PC-9 (cell line): ENCODE results near the gene GPR108. TPM values are rescaled to one million over a fixed set of nuclear protein-coding genes. Genes with fewer than 3 reads are reported as not detected.

ENCODE experiments used
- BruUV-seq: library from RNA; stranded (reverse); fragments of 400-500 nt; replicated peaks from 2 replicates; lab custom pipeline; 2021; lab: Mats Ljungman, UMichigan
- CTCF ChIA-PET: fragments of 300-600 bp; sonication (Branson Sonifier 250); formaldehyde crosslinking; loops from one replicate; lab custom pipeline; 2022; ENCODE audit warnings: antibody characterized with exemption; lab: Charles Lee
- POLR2A ChIA-PET: fragments of 300-600 bp; sonication (Branson Sonifier 250); formaldehyde crosslinking; loops from one replicate; lab custom pipeline; 2022; ENCODE audit warnings: antibody characterized with exemption; ENCODE audit not compliant: unreplicated experiment; lab: Charles Lee
- DNase-seq, 2 experiments: peaks; one replicate each; pipeline versions ENCODE4 v3.0.0 to v3.0.0-alpha.2; 2015 to 2022; ENCODE audit warnings: mixed read lengths in 1 of 2
- H2AFZ ChIP-seq: fragments of 200-600 bp; sonication (generic); 2 replicates; pipeline ENCODE4 v1.8.1; 2017; ENCODE audit warnings: antibody characterized with exemption
- H3F3A ChIP-seq: fragments of 200-600 bp; sonication (generic); 2 replicates; pipeline ENCODE4 v1.8.1; 2017; ENCODE audit warnings: antibody characterized with exemption, mild to moderate bottlenecking, low read depth; ENCODE audit not compliant: insufficient read depth
- H3K27ac ChIP-seq: fragments of 200-600 bp; sonication (generic); 2 replicates; pipeline ENCODE4 v1.6.1; 2016; ENCODE audit warnings: mixed run types
- H3K27me3 ChIP-seq: fragments of 200-600 bp; sonication (generic); 2 replicates; pipeline ENCODE4 v1.6.1; 2016; ENCODE audit warnings: low read depth, mixed run types; ENCODE audit not compliant: insufficient read depth
- H3K36me3 ChIP-seq: fragments of 200-600 bp; sonication (generic); 2 replicates; pipeline ENCODE4 v1.6.1; 2016; ENCODE audit warnings: low read depth, mixed run types
- H3K4me1 ChIP-seq: fragments of 200-600 bp; sonication (generic); replicated peaks from 2 replicates; pipeline ENCODE4 v1.6.1; 2016; ENCODE audit warnings: mixed run types; ENCODE audit not compliant: insufficient read depth
- H3K4me2 ChIP-seq: fragments of 200-600 bp; sonication (generic); 2 replicates; pipeline ENCODE4 v1.6.1; 2017; ENCODE audit warnings: mixed run types
- H3K4me3 ChIP-seq: fragments of 200-600 bp; sonication (generic); 2 replicates; pipeline ENCODE4 v1.6.1; 2016; ENCODE audit warnings: mixed run types
- H3K79me2 ChIP-seq: fragments of 200-600 bp; sonication (generic); 2 replicates; pipeline ENCODE4 v1.6.1; 2017; ENCODE audit warnings: low read depth, mixed run types
- H3K9me2 ChIP-seq: fragments of 200-600 bp; sonication (generic); 2 replicates; pipeline ENCODE4 v1.8.1; 2017; ENCODE audit warnings: mild to moderate bottlenecking; ENCODE audit not compliant: insufficient read depth
- H3K9me3 ChIP-seq: fragments of 200-600 bp; sonication (generic); 2 replicates; pipeline ENCODE4 v1.8.1; 2016; ENCODE audit warnings: low read depth; ENCODE audit not compliant: insufficient read depth
- H4K20me1 ChIP-seq: fragments of 200-600 bp; sonication (generic); 2 replicates; pipeline ENCODE4 v1.8.1; 2017; ENCODE audit not compliant: insufficient read depth
- CTCF ChIP-seq: fragments of 200-600 bp; sonication (generic); conservative IDR thresholded peaks from 2 replicates; pipeline ENCODE4 v1.6.1; 2017; ENCODE audit warnings: mixed run types, antibody characterized with exemption, mild to moderate bottlenecking, moderate library complexity
- EZH2 ChIP-seq: fragments of 200-600 bp; sonication (generic); IDR thresholded peaks from 2 replicates; pipeline ENCODE4 v1.8.0; 2017; ENCODE audit warnings: antibody characterized with exemption, low read depth
- intact Hi-C: fragments of 100-400 bp; cut with micrococcal nuclease; formaldehyde crosslinking; loops from one replicate; pipeline ENCODE4 v1.10.0; 2022; ENCODE audit not compliant: unreplicated experiment
- total RNA-seq: library from RNA; stranded (reverse); gene quantifications from 2 replicates; pipeline ENCODE4 v1.2.3, GENCODE V29; 2021

Gene GPR108
- total RNA-seq, 1 experiment from 2014 or later = 66.8 TPM

- CTCF ChIA-PET = interaction anchor here (0.5 to 1.1 kb wide), 5 partner anchors 63 to 929 kb away, joined by 3 to 7 read pairs (median 3); no protein-coding TSS in a partner anchor
- Histone ChIP-seq H3K27ac (peak overlapping the region; percentile 52), H3K79me2 (peaks cover 49% of the 10 kb centered on the region), H3F3A (peaks cover 43% of the 10 kb centered on the region), H3K9me2 (no peaks in the 10 kb centered on the region), H3K36me3 (no peaks in the 10 kb centered on the region), H3K27me3 (no peaks in the 10 kb centered on the region), H2AFZ (0 out of 2 replicates have a peak overlapping the region, but pooled peaks have one; percentile 49), H4K20me1 (0 out of 2 replicates have a peak, but pooled peaks cover 5% of the 10 kb centered on the region), H3K4me3 (peak overlapping the region; percentile 45; the same call in 1 of the 2 replicates), H3K4me2 (peak overlapping the region; percentile 72), H3K4me1 (peaks cover 34% of the 10 kb centered on the region), H3K9me3 (no peaks in the 10 kb centered on the region)
- BruUV-seq = no TSS peak
- TF ChIP-seq CTCF (peak; percentile 72), EZH2 (no peak)
- peak; percentile 52 to 65 for DNase-seq
- POLR2A ChIA-PET = interaction anchor here (0.7 to 1.8 kb wide), 4 partner anchors 10 to 215 kb away, joined by 3 to 8 read pairs (median 4); partner anchors contain the start of gene C3
- intact Hi-C loops = loop anchor here (1.0 to 5.0 kb wide), 4 partner anchors 29 to 611 kb away; partner anchors contain the start of genes CRB3 and SH2D3A
Measured at GRCh38 chr19:6737873-6738786, 750 bp upstream of the GPR108 start.

- ChIA-PET POLR2A (interaction anchor here (0.5 to 1.8 kb wide), 3 partner anchors 16 to 206 kb away, joined by 3 to 8 read pairs (median 4); partner anchors contain the start of genes C3 and TNFSF9), CTCF (interaction anchor here (0.5 to 0.8 kb wide), 2 partner anchors 16 to 752 kb away, joined by 3 to 12 read pairs; partner anchors contain the start of gene C3)
- peak overlapping the region; percentile 82 for H3K4me3 ChIP-seq
- peaks cover 22% of the 10 kb centered on the region for H3K4me1 ChIP-seq
- peak overlapping the region; percentile 79 for H3K4me2 ChIP-seq
- DNase-seq = peak in 1 of 2 experiments; percentile 37
- H3K9me3 ChIP-seq = no peaks in the 10 kb centered on the region
- peak overlapping the region; percentile 76 for H2AFZ ChIP-seq
- no peaks in the 10 kb centered on the region for H3K36me3 ChIP-seq
- peaks cover 36% of the 10 kb centered on the region for H3K79me2 ChIP-seq
- H3K9me2 ChIP-seq = no peaks in the 10 kb centered on the region
- H3K27ac ChIP-seq = peak overlapping the region; percentile 81
- H3F3A ChIP-seq = peaks cover 32% of the 10 kb centered on the region
- 0 out of 2 replicates have a peak, but pooled peaks cover 5% of the 10 kb centered on the region for H4K20me1 ChIP-seq
- intact Hi-C loops = loop anchor here (1.0 to 5.0 kb wide), 4 partner anchors 105 to 610 kb away; partner anchors contain the start of gene CRB3
- TF ChIP-seq EZH2 (no peak), CTCF (peak; percentile 22; the same call in 1 of the 2 replicates)
- no peaks in the 10 kb centered on the region for H3K27me3 ChIP-seq
- TSS peak; percentile 32 for BruUV-seq
Measured at GRCh38 chr19:6736917-6737283, 480 bp downstream of the GPR108 start.
